Activated CD4-positive, alpha-beta T cell treated with anti-CD3 and anti-CD28 coated beads, Interleukin-2, Interleukin-4, amounts not matched to agents 100 ng/mL and 50 ng/mL, durations not matched to agents 16 hours and 8 hours (primary cell): Measurements from ENCODE around the gene H2AZ2.

ENCODE experiments used
- DNase-seq: peaks from one replicate; pipeline ENCODE4 v3.0.0-alpha.2; 2020; ENCODE audit warnings: low spot score

The H2AZ2 gene

DNA sequence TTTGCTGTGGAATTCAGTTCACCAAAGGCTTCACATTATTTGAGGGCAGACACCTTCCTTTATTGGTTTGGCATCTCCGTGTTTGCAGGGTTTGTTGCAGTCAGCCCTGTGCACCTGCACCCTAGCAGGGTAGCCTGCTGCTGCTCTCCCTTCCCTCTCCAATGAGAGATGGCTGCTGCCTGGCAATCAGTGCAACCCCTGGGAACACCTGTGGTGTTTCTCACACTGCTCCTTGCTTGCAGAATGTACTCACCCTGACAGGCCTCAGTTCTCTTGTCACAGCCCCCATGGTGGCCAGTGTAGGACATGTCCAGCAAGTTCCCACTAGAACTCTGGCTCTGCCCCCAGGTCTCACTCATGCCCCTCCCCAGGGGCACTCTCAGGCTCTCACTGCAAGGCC, 63.5 kb downstream of the H2AZ2 start:
- no peak for DNase-seq

GRCh38 chr7:44783407-44783806, 64.5 kb downstream of the H2AZ2 start:
- no peak for DNase-seq

- DNase-seq: no peak
Observed at GRCh38 chr7:44782460-44782859, 65.4 kb downstream of the H2AZ2 start.
